NCI-H2107 treated with DMSO at 0.1 percent for 48 hours (cell line): ENCODE results near the gene HBA1.
"Not testable (repeated sequence)": the region's sequence is repeated elsewhere in the genome, so short reads cannot be mapped to it uniquely, and the experiment has no call there.

Source experiments
- DNase-seq: peaks from one replicate; lab custom pipeline; 2025; ENCODE audit not compliant: unreplicated experiment; lab: John Stamatoyannopoulos, UW

HBA1 gene

DNA sequence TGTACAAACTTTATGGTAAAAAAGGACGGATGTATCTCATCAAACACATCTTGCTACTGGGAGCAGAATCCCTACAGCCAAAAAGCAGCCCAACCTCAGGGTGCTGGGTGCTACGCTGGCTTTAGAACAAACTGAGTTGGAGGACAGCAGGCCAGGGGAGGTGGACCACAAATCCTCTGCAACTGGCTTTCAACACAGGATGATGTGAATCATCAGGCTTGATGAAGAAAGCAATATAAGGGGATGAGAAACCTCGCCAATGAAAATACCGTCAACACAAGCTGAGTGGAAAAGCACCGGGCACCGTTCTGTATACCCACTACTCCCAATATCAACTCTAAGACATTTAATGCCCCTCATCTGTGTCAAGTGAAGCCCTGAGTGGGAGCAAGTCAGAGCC lies 18.0 kb downstream of the HBA1 start:
- no peak for DNase-seq

DNA sequence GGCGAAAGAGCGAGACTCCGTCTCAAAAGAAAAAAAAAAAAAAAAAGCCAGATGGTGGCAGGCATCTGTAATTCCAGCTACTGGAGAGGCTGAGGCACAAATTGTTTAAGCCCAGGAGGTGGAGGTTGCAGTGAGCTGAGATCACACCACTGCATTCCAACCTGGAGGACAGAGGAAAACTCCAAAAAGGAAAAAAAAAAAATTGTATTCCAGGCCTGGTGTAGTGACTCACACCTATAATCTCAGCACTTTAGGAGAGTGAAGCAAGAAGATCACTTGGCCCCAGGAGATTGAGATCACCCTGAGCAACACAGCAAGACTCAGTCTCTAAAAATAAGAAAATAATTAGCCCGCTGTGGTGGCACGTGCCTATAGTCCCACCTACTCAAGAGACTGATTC lies 23.9 kb downstream of the HBA1 start:
- DNase-seq: no peak

DNA sequence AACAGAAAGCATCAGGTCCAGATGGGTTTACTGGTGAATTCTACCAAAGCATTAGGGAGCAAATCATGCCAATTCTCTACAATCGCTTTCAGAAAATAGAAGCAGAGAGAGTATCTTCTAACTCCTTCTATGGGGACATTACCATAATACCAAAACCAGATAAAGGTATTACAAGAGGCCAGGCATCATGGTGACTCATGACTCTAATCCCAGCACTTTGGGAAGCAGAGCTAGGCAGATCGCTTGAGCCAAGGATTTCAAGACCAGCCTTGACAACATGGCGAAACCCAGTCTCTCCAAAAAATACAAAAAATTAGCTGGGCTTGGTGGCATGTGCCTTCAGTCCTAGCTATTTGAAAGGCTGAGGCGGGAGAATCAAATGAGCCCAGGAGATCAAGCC lies 26.8 kb downstream of the HBA1 start:
- no peak for DNase-seq

DNA sequence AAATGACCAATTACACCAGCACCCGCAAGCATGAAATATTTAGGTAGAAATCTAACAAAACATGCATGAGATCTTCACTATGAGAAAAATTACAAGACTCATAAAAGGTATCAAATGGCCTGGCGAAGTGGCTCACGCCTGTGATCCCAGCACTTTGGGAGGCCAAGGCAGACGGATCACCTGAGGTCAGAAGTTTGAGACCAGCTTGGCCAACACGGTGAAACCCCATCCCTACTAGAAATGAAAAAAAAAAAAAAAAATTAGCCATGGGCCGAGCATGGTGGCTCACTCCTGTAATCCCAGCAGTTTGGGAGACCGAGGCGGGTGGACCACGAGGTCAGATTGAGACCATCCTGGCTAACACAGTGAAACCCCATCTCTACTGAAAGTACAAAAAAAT lies 27.6 kb downstream of the HBA1 start:
- not testable (repeated sequence) for DNase-seq

DNA sequence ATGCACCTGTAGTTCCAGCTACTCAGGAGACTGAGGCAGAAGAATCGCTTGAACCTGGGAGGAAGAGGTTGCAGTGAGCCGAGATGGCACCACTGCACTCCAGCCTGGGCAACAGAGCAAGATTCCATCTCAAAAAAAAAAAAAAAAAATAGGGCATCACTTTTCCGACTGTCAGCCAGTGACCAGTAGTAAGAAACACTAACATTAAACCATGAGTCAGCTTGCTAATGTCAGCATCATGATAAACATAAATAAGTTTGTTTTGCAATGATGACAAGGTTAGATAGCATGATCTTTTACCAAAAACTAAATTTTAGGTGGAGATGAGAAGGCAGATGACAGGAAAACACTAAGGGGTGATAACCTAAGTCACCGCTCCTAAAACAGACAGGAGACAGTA lies 32.9 kb downstream of the HBA1 start:
- DNase-seq: not testable (repeated sequence)

DNA sequence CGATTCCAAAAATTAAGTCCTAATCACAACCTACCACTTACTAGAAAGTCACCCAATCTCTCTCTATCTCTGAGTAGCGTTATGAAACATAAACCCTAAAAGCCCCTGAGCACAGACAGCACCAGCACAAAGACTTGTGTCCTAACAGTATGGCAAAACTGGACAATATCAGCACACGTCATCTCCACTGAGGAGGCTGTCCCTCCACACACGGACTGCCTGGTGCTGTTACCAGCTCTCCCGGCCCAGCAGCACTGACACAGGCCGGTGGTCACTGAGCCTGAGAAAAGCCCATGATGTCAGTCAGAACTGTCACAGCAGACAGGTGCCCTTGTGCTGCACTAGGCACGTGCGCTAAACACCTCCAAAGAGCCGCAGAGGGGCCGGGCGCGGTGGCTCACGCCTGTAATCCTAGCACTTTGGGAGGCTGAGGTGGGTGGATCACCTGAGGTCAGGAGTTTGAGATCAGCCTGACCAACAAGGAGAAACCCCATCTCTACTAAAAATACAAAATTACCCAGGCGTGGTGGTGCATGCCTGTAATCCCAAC lies 35.2 kb downstream of the HBA1 start:
- not testable (repeated sequence) for DNase-seq

DNA sequence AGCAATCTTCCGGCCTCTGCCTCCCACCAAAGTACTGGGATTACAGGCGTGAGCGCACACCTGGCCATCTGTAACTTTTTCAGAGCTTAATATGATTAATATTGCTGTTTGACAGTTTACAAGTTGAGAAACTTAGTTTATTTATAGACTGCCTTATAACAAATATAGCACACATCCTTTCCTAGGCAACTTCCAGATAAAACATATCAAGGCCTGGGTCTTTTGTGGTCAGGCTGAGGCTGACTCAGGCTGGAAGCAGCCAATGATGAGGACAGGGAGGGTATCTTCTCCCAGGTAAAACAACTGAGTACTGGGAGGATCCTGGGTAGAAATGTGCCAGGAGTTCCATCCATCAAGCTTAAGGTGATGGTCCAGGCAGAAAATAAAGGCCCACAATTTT lies 36.5 kb downstream of the HBA1 start:
- DNase-seq: no peak

DNA sequence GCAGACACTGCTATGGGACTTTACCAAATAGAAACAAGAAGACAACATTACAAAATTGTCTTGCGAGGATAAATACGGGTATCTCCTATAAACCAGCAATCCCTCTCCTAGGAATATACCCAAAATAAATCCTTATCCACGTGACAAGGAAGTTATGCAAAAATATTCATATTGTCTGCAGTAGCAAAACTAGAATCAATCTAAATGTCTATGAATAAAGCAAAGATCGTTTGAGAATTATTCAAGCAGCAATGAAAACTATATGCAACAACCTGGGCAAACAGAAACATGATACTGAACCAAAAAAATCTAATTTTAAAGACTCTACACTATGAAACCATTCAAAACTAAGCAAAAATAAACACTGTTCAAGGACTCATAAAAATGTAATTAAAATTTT lies 43.5 kb downstream of the HBA1 start:
- no peak for DNase-seq
